Measurements from ENCODE around the gene PCNT. TPM values are rescaled to one million over a fixed set of nuclear protein-coding genes. Genes with fewer than 3 reads are reported as not detected.
"Not testable (repeated sequence)": the region's sequence is repeated elsewhere in the genome, so short reads cannot be mapped to it uniquely, and the experiment has no call there.

The PCNT gene
- polyA plus RNA-seq, 3 donors: 5.7 to 15.6 (median 11.2) TPM

DNA sequence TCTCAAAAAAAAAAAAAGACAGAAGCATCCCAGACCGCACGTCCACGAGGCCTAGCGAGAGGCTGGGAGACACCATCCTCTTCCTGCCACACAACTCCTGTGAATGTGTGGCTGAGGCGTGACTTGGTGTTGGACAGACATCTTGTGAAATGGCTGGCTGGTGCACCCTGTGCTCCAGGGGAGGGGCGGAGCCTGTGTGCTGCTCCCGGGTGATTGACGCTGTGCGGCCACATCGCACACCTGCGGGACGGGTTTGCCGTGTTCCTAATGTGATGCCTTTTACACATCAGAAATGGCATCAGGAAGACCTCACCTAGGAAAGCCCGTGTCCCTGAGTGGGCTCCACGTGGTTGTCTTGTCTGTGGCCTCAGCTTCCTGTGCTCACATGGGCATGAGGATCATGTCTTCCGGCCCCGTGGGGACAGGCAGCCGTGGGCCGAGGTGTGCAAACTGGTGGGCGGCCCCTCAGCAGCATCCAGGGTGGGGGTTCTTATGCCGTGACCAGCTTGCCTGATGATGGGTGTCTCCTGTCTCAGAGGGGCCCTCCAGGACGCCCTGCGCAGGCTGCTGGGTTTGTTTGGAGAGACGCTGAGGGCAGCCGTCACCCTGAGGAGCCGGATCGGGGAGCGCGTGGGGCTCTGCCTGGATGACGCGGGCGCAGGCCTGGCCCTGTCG is 64.4 kb downstream of the PCNT start:
- H3K27ac ChIP-seq (ENCODE audit: low read depth, low read length): no peak overlapping the region
- WGBS, 3 donors: 93 to 94% (median 94%) methylated on average over 33 of the region's 33 CpGs

DNA sequence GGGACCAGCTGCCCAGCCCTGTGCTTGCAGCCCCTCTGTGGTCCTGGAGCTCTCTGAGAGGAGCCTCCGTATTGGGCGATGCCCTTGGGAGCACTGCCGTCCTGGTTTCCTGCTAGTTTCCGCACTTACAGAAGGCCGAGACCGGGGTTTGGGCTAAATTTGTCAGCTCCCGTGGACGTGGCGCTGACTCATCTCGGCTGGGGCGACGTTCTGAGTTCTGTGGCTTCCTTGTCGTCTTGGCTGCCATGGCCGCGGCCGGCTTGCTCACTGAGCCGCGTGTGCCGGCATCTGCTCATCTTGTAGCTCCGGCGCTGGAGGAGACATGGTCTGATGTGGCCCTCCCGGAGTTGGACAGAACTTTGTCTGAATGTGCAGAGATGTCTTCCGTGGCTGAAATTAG is 64.9 kb downstream of the PCNT start:
- no peak overlapping the region for H3K27ac ChIP-seq (ENCODE audit: low read depth, low read length)
- WGBS, 3 donors: 92 to 97% (median 93%) methylated on average over 23 of the region's 23 CpGs

DNA sequence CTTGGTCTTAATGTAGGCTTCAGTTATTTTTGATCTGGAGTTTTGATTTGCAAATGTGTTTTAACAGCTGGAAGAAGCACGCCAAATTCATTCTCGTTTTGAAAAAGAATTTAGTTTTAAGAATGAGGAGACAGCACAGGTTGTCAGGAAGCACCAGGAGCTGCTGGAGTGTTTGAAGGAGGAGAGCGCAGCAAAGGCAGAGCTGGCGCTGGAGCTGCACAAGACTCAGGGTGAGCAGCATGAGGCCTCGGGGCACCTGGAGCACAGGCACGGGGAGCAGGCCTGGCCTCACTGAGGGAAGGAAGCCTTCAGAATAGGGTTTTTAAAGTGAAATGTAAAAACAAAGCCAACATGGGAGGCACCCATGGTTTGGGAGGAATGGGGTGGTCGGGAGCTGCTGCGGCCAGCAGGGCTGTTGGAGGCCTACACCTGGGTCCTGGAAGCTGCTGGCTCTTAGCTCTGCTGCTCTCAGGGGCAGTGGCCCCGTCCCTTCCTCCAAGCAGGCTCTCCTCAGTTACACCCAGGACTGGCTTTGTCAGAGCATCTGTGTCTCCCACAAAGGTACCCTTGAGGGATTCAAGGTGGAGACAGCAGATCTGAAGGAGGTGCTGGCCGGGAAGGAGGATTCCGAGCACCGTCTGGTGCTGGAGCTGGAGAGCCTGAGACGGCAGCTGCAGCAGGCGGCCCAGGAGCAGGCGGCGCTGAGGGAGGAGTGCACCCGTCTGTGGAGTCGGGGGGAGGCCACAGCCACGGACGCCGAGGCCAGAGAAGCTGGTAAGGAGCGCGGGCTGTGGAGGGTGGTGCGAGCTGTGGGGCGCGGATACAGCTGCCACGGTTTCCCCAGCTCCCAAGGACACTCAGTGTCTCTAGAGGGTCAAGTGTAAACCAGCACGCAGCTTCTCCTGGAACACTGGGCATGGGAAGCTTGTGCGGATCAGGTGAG is 66.9 kb downstream of the PCNT start:
- WGBS, 3 donors: 93 to 95% (median 94%) methylated on average over 29 of the region's 29 CpGs
- H3K27ac ChIP-seq (ENCODE audit: low read depth, low read length): no peak overlapping the region

DNA sequence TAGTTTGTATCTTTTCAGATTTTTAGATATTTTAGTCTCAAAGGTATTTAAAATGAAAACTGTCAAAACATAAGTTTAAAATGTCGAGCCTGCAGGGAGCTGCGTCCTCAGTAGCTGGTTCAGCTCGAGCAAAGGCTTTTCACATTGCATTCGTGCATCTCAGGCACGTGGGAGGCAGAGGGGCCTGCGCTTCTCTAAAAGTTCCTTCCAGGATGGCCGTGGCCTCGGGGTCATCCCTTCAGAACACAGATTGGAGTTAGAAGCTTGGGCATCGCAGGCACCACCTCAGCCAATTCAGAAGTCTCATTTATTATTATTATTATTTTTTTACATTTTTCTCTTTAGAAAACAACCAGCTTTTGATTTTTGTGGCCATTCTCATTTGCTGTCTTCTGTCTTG is 67.8 kb downstream of the PCNT start:
- 83 to 93% (median 83%) methylated on average over 9 of the region's 9 CpGs for WGBS, 3 donors
- no peak overlapping the region for H3K27ac ChIP-seq (ENCODE audit: low read depth, low read length)

DNA sequence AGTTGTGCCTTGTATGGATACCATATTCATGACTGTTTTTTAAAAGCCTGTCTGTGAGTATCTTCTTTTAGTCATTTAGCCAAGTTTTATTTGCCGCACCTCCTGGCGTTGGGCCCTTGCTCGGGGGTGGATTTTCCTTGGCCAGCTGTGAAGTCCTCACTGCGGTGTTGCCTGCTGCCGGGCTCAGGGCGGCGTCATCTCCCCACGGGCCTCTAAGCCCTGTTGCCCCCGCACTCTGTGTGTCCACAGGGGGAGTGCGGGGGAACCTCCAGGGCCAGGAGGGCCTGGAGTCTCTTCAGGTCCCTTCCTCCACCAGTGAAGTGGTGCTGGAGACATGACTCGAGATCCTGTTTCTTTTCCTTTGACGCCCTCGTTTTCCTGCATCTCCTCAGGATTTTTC is 69.0 kb downstream of the PCNT start:
- 60 to 81% (median 61%) methylated on average over 13 of the region's 13 CpGs for WGBS, 3 donors
- H3K27ac ChIP-seq (ENCODE audit: low read depth, low read length): no peak overlapping the region

DNA sequence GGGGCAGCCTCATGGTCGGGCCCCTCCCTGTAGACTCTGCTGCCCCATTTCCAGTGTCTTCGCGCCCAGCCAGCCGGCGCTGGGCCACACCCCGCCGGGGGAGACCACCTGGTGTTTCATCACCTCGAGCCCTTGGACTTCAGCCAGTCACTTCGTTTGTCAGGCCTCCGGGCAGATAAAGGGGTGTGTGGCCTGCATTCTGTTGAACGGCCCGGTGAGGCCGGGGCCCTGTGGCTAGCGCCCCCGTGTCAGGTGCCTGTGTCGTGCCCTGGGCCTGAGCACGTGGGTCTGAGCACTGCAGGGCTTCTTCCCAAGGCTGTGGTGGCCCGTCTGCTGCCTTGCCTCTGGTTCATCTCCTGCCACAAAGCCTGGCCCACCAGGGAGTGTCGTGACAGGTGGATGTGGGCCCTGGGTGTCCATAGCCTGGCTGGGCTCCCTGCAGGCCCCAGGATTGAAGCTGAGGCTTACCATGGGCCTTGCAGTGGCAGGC is 69.5 kb downstream of the PCNT start:
- no peak overlapping the region for H3K27ac ChIP-seq (ENCODE audit: low read depth, low read length)
- 69 to 73% (median 70%) methylated on average over 18 to 19 of the region's 19 CpGs for WGBS, 3 donors

DNA sequence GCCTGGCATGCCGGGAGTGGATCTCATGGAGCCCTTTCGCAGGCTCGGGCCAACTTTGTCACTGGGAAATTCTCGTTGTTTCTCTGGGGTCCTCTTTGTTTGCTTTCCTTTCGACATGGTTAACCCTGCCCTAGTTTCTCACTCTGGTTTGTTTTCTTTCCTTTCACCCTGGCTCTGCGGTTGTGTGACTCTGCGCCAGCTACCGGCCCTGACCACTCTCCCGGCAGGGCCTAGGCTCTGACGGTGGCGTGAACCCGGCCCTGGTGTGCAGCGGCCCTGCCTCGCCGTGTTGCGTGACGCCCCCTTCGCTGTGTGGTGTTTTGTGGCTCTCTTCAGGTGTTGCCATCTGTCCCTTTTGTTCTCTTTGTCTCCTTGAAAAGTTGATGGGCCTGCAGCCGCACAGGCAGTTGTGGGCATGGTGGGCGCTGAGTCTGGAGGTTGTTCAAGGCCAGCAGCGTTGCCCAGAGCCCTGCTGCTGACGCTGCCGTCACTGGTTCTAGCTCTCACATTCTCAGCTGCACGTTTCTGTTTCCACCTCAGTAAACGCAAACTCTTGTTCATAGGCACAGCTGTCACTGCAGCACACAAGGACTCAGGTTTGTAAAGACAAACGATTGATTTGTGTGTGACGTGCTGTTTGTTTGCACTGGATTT is 70.1 kb downstream of the PCNT start:
- no peak overlapping the region for H3K27ac ChIP-seq (ENCODE audit: low read depth, low read length)
- WGBS, 3 donors: 54 to 91% (median 82%) methylated on average over 27 of the region's 27 CpGs

DNA sequence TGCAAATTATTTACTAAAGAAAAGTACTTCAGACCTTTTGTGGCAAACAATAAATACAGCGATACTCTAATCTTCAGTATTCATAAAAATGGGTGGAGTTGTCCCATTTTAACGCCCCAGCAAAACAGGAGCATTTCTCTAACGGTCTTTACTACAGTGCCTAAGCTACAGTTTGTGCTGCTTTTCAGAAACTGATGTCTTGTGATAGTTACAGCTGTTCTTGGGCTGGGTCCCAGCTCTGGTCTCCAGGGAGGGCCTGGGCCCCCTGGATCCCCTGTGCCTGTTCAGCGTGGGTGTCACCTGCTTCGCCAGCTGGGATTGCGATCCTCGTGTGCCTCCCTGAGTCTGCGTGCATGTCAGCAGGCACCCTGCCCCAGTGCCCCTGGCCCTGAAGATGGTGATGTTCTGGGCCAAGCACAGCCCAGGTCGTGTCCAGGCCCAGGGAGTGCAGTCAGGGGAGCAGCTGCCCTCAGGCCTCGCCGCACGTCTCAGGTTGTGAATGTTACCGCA is 70.7 kb downstream of the PCNT start:
- WGBS, 3 donors: 77 to 87% (median 79%) methylated on average over 13 of the region's 13 CpGs
- H3K27ac ChIP-seq (ENCODE audit: low read depth, low read length): no peak overlapping the region

DNA sequence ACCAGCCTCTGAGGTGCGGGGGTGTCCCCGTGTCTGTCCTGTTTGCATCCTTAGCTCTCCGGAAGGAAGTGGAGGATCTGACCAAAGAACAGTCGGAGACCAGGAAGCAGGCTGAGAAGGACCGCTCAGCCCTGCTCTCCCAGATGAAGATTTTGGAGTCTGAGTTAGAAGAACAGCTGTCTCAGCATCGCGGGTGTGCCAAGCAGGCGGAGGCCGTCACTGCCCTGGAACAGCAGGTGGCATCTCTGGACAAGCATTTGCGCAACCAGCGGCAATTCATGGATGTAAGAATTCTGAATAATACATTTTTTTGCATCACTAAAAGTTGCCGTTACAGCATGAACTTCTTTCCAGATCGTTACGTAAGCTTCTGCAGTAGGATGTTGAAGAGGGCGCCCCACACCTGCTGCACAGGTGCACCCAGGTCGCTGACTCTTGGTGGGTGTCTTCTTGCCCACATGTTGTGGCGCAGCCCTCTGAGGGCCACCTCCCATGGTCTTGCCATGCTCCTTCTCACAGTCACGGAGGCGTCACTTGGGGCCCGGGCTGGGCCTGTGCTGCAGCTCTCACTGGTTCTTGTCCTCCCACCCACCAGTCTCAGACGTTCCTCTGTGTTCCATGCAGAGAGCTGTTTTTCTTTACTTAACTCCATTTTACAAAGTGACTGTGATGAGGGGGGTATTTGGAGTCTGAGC is 73.4 kb downstream of the PCNT start:
- H3K27ac ChIP-seq (ENCODE audit: low read depth, low read length): no peak overlapping the region
- WGBS, 3 donors: 91 to 95% (median 93%) methylated on average over 21 of the region's 21 CpGs

DNA sequence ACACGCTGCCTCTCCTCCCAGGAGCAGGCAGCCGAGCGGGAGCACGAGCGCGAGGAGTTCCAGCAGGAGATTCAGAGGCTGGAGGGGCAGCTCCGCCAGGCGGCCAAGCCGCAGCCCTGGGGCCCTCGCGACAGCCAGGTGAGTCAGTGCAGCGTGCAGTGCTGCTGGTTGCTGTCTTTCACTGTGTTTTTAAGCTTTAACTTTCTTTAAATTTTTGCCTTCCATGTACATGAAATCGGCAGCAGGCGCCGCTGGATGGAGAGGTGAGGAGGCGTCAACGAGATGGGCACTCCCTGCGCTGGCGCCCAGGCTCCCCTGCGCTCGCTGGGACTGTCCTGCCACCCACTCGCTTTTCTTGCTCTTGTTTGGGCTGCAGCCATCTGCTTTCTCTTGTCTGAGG is 74.0 kb downstream of the PCNT start:
- H3K27ac ChIP-seq (ENCODE audit: low read depth, low read length): no peak overlapping the region
- whole genome bisulfite sequencing, 3 donors: 96 to 99% (median 97%) methylated on average over 22 of the region's 22 CpGs

DNA sequence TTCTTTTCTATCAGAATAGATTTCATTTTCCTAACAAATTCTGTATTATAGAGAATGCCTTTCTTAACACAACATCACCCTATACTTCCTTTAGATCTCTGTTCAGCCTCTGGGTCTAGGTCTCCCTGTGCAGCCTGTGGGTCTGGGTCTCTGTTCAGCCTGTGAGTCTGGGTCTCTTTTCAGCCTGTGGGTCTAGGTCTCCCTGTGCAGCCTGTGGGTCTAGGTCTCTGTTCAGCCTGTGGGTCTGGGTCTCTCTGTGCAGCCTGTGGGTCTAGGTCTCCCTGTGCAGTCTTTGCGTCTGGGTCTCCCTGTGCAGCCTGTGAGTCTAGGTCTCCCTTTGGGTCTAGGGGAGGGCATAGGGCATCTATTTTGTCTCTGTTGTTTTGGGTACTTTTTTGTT is 75.2 kb downstream of the PCNT start:
- 96 to 98% (median 96%) methylated on average over 1 of the region's 1 CpG for WGBS, 3 donors
- no peak overlapping the region for H3K27ac ChIP-seq (ENCODE audit: low read depth, low read length)

DNA sequence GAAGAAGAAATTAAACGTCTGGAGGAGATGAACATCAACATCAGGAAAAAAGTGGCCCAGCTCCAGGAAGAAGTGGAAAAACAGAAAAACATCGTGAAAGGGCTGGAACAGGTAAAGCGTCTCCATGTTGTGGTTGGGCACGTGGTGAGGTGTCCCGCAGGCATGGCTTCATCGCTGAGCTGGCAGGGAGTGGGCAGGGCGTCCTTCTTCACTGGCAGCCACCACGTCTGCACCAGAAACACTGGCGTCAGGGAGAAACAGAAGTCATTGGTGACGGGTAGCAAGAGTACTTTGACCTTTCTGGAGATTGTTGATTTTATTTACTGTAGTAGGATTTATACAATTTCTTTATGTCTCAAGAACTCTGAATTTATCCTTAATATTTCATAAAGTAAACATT is 75.7 kb downstream of the PCNT start:
- 78 to 87% (median 82%) methylated on average over 10 of the region's 10 CpGs for WGBS, 3 donors
- no peak overlapping the region for H3K27ac ChIP-seq (ENCODE audit: low read depth, low read length)

DNA sequence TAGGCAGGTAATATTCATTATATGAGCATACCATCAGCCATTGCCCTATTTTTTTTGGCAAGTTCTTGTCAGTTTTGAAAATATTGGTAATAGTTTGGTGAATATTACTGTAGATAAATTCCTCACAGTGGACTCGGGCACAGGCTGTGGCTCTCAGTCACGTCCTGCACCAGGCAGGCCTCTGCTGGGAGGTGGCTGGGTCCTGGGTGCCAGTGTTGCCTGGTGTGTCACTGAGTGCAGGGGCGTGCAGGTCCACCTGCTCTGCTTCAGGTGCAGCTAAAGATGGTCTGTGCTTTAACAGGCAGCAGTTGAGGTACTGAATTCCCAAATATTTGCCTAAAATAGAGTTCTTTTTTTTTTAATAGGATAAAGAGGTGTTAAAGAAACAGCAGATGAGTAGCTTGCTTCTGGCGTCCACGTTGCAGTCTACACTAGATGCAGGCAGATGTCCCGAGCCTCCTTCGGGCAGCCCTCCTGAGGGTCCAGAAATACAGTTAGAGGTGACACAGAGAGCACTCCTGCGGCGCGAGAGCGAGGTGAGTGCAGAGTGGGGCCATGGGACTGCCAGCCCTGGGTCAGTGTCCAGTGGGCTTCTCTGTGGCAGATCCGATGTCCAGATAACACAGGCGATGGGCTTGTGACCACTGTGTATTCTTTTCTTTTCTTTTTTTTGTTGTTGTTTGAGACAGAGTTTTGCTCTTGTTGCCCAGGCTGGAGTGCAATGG is 77.4 kb downstream of the PCNT start:
- 95 to 97% (median 96%) methylated on average over 13 of the region's 13 CpGs for WGBS, 3 donors

DNA sequence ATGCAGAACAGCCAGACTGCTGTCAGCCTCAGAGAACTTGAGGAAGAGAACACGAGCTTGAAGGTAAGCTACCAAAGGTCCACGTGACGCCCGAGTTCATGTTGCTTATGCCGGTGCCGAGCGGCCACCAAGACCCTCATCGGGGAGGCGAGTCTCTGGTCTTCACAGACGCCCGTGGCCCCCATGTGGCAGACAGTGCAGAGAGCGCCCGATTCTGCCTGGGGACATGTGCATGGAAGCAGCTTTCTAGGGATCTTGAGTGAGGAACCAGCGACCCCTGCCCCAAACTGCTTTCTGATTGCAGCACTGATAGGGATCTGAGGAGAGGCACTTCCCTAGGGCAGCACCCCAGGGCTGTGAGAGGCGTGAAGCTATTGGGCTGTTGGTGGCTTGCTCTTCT is 78.5 kb downstream of the PCNT start:
- no peak overlapping the region for H3K27ac ChIP-seq (ENCODE audit: low read depth, low read length)
- WGBS, 3 donors: 88 to 90% (median 89%) methylated on average over 15 of the region's 15 CpGs

More for the DNA sequence above, 77.4 kb downstream of the PCNT start:
- no peak overlapping the region for H3K27ac ChIP-seq (ENCODE audit: low read depth, low read length)

DNA sequence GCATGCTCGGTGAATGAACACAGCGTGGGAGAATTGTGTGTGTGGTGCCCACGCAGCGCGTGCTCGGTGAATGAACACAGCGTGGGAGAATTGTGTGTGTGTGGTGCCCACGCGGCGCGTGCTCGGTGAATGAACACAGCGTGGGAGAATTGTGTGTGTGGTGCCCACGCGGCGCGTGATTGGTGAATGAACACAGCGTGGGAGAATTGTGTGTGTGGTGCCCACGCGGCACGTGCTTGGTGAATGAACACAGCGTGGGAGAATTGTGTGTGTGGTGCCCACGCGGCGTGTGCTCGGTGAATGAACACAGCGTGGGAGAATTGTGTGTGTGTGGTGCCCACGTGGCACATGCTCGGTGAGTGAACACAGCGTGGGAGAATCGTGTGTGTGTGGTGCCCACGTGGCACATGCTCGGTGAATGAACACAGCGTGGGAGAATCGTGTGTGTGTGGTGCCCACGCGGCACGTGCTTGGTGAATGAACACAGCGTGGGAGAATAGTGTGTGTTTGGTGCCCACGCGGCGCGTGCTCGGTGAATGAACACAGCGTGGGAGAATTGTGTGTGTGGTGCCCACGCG is 79.4 kb downstream of the PCNT start:
- WGBS, 3 donors: 95 to 98% (median 97%) methylated on average over 47 of the region's 47 CpGs
- H3K27ac ChIP-seq (ENCODE audit: low read depth, low read length): not testable (repeated sequence)

DNA sequence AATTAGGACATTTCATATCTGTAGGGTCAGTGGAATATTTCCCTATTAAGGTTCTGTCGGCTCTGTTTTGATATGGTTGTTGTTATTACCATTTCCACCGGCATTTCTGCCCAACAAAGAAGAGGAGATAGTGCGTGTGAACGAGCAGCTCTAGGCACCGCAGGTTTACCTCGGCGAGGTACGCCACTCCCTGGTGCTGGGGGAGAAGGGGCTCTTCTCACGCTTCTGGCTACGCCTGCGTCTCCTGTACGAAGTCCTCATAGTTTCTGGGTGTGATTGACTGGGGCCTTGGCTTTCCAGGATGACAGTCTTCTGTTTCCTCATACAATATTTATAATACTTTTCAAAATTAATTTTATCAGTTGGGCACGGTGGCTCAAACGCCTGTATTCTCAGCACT is 80.3 kb downstream of the PCNT start:
- 93 to 96% (median 96%) methylated on average over 14 of the region's 14 CpGs for WGBS, 3 donors
- no peak overlapping the region for H3K27ac ChIP-seq (ENCODE audit: low read depth, low read length)

DNA sequence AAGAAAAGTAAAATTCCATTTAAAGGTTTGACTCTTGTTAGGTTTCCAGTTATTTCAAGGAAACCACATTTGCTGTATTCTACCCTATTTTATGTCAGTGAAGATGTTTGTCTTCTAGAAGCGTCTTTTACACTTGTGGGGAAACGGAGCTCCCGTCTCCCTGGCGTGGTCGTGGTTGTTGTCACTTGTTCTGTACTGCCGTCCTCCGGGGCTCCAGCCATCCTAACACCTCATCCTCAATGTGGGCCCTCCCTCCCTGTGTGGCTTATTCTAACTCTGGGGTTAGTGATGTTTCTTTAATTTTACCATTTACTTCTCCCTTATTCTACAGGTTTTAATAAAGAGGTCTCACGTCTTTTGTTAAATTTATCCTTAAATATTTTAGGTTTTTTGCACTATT is 82.0 kb downstream of the PCNT start:
- H3K27ac ChIP-seq (ENCODE audit: low read depth, low read length): no peak overlapping the region
- WGBS, 3 donors: 89 to 93% (median 91%) methylated on average over 8 of the region's 8 CpGs
